Activated T-cell treated with anti-CD3 and anti-CD28 coated beads for 48 hours (primary cell): ENCODE data around the gene TBC1D14.

ENCODE experiments used
- DNase-seq: peaks from one replicate; pipeline ENCODE4 v3.0.0-alpha.2; 2020; ENCODE audit warnings: low read depth

TBC1D14 gene

GRCh38 chr4:6909113-6909969 lies at the start of gene TBC1D14:
TBC1D14 (plus strand) TSS chr4:6909826; CDS start chr4:6923390, 13,564 bp downstream.
- peak; percentile 79 for DNase-seq

- DNase-seq, result no peak
Measured at GRCh38 chr4:6868386-6868785, 41.2 kb upstream of the TBC1D14 start.

GRCh38 chr4:6869944-6870343 lies 39.7 kb upstream of the TBC1D14 start:
- no peak for DNase-seq

DNA sequence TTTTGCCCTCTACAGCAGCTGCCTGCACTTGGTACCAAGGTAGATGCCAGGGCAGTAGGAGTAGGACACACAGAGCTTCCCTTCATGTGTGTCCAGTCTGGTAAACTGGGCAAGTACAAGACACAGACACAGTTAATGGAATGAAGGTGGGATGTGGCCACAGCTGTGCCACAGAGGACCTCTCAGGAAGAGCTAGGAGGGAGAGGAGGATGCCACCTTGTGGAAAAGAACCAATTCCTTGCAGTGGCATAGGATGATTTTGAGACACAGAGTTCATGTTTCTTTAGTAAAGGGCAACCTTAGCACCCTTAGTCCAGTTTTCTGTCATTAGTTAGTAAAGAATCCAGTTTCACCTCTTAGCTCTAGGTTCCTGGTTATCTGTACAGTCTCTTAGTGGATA lies 36.3 kb upstream of the TBC1D14 start:
- no peak for DNase-seq

DNA sequence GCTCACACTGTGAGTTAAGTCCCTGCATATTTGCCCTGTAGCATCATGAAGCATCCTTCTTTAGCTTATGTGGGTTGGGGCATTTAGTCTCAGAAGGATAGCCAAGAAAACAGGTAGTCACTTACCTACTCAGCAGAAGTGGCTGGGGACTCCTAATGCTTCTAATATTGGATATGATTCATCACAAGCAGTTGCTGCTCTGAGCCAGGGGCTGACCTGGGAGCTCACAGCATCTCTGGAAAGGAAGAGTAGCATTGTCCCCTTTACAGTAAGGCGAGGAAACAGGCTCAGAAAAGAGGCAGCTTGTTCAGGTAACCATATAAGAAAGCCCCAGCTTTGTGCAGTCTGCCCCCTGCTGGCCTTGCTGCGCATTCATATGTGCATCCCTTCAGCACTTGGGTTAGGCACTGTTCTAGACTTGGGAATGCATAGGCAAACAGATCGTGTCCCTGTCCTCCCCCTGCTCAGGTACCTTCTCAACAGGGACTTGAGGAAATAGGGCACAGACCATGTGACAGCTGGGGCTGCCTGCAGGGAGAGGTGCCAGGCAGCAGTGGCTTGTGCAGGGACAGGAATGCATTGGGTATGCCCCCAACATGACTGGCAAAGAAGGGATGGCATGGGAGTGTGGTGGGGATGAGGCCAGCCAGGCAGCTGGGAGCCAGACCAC lies 35.7 kb upstream of the TBC1D14 start:
- DNase-seq, result peak; percentile 56

GRCh38 chr4:6874981-6875380 lies 34.6 kb upstream of the TBC1D14 start:
- DNase-seq, result no peak

GRCh38 chr4:6875431-6875831 lies 34.2 kb upstream of the TBC1D14 start:
- DNase-seq, result no peak

DNA sequence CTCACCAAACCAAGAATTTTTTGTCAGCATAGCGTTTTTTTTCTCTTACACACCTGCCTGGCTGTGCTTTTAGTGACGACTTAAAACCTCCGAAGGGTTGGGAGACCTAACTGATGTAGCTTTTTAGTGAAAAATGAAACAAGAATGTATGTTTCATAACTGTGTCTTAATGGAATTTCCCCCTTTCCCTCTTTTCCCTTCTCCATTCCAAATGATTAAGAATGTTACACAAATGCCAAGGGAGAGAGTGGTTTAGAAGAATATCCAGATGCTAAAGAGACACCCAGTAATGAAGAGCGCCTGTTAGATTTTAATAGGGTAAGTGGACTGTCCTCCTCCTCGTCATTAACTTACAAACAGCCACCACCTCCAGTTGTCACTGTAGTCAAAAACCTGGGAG lies 33.2 kb upstream of the TBC1D14 start:
- DNase-seq, result no peak

DNA sequence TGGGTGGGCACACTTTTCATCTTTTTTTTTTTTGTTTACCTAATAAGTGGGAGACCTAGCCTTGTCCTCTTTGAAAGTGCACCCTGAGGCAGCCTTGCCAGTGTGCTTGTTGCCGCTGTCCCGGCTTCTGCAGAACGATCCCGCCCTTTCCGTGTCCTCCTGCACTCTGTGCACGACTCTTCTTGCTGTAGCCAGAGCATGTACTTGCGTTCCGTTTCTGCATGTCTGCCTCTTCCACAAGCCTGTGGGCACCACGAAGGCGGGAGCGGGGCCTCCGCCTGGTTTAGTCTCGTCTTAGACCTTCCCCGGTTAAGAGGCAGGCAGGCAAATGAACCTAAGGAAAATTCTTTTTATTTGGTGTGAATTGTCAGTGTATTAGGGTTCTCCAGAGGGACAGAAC lies 32.6 kb upstream of the TBC1D14 start:
- no peak for DNase-seq

- no peak for DNase-seq
Measured at GRCh38 chr4:6878451-6879059, 31.1 kb upstream of the TBC1D14 start.

GRCh38 chr4:6880691-6881090 lies 28.9 kb upstream of the TBC1D14 start:
- no peak for DNase-seq

DNA sequence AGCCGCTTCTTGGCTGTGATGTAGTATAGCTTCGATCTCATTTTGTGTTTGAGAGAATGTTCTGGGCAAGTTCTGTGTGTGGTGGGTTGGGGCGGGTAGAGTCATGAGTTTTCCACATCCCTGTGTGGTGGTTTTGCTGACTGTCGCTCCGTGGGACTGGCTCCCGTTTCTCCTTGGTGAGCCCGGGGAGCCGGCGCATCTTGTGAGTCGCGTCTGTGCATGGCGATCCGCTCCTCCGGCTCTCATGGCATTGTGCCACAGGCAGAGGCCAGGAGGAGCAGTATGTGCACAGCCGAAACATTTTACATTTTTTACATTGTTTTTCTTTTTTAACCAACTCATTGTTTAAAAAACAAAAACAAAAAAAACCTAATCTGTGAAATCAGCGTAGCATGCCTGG lies 27.7 kb upstream of the TBC1D14 start:
- no peak for DNase-seq

- no peak for DNase-seq
Measured at GRCh38 chr4:6884341-6884870, 25.2 kb upstream of the TBC1D14 start.

GRCh38 chr4:6885953-6886557 lies 23.6 kb upstream of the TBC1D14 start:
- no peak for DNase-seq

DNA sequence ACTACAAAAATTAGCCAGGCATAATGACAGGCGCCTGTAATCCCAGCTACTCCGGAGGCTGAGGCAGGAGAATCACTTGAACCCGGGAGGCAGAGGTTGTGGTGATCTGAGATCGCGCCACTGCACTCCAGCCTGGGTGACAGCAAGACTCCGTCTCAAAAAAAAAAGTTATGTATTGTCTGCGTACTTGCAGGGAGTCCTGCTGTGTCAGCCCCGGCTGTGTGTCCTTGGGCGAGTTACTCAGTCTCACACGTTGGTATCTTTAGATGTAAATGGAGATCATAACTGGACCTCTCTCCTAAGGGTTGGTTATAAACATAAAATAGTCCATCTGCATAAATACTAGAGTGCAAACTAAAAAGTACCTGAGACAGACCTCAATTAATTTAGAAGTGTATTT lies 22.7 kb upstream of the TBC1D14 start:
- no peak for DNase-seq

DNA sequence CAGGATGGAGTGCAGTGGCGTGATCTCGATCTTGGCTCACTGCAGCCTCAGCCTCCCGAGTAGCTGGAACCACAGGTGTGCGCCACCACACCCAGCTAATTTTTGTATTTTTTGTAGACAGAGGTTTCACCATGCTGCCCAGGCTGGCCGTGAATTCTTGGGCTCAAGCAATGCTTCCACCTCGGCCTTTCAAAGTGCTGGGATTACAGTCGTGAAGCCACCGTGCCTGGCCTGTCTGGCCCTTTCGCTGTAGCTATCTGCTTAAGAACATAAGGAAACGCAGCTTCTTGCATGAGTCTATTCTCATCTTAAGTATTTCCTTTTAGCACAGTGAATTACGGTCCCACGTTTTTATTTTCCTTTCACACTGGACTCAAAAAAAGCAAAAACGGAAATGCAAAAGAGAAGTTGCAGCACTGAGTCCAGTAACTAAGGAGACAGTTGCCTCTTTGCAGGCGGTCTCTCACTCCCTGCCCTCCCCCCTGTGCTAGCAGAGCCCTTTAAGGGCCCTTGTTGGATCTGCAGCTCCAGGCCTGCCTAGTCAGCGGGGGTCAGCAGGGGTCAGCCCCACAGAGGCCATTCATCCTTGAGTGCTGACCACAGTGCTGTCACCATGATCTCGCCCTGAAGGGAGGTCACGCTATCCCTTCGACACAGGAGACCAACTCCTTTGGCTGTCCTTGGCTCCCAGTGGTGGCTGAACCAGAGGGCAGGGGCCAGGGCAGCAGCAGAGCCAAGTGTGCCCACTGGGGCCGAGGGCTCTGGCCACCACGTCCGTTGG lies 21.8 kb upstream of the TBC1D14 start:
- DNase-seq, result no peak

GRCh38 chr4:6888506-6889071 lies 21.0 kb upstream of the TBC1D14 start:
- no peak for DNase-seq

DNA sequence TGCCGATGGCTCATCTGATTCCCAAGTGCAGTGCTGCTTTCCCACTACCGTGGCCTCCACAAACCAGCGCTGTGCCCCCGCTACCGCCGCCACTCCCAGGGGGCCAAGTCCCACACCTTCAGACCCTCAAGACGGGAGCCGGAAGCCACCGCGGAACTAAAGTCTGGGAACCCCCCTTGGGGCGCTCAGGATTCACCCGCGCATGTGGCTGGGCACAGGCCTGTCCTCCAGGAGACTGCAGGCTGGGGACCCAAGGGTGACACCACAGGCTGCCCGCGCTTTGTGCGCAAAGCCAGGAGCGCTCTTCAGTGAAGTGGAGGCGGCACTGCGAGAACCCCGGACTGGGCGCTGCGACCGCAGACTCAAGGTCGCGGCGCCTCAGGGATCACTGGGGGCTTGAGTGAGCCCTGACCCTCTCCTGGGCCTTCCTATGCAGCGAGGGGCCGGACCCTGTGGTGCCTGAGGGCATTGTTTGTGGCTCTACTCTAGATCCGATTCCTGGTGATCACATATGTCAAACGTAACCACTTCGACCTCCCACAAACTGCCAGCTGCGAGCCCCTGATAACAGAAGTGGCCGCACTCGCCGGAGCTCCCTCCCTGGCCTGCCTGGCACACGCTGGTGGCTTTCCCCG lies 20.4 kb upstream of the TBC1D14 start:
- no peak for DNase-seq

GRCh38 chr4:6889736-6890324 lies 19.8 kb upstream of the TBC1D14 start:
- no peak for DNase-seq

DNA sequence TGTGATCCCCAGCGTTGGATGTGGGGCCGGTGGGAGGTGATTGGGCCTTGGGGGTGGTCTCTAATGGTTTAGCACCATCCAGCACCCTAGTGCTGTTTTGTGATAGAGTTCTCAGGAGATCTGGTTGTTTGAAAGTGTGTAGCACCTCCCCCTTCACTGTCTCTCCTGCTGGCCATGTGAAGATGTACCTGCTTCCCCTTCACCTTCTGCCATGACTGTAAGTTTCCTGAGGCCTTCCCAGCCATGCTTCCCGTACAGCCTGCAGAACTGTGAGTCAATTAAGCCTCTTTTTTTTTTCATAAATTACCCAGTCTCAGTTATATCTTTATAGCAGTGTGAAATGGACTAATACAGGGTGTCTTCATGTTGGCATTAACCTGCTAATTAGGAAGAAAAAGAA lies 19.3 kb upstream of the TBC1D14 start:
- DNase-seq, result no peak
